Esophagus (tissue), 2 donors: Measurements from ENCODE around the gene RIC8A. TPM values are rescaled to one million over a fixed set of nuclear protein-coding genes. Genes with fewer than 3 reads are reported as not detected.

Source experiments
- H3K27ac ChIP-seq, 2 donors: one replicate each; pipeline ENCODE4 v1.5.1; 2013; ENCODE audit warnings: low read depth in 2 of 2, mild to moderate bottlenecking in 2 of 2, inconsistent platforms in 1 of 2, low read length in 1 of 2, moderate library complexity in 1 of 2
- H3K27me3 ChIP-seq, 2 donors: one replicate each; pipeline ENCODE4 v1.6.1; 2013; ENCODE audit warnings: low read length in 2 of 2, control low read depth in 1 of 2, mild to moderate bottlenecking in 1 of 2; ENCODE audit not compliant: insufficient read depth in 2 of 2, control insufficient read depth in 1 of 2
- H3K36me3 ChIP-seq, 2 donors: one replicate each; pipeline ENCODE4 v1.6.1; 2013; ENCODE audit warnings: low read length in 1 of 2; ENCODE audit not compliant: control insufficient read depth in 2 of 2, insufficient read depth in 2 of 2
- H3K4me1 ChIP-seq, 2 donors: one replicate each; pipeline ENCODE4 v1.6.1; 2013; ENCODE audit warnings: low read length in 1 of 2; ENCODE audit not compliant: control insufficient read depth in 2 of 2, insufficient read depth in 2 of 2
- H3K4me3 ChIP-seq, 2 donors: one replicate each; pipeline ENCODE4 v1.5.1; 2013; ENCODE audit warnings: low read length in 2 of 2, mild to moderate bottlenecking in 2 of 2, low read depth in 1 of 2, moderate library complexity in 1 of 2
- H3K9me3 ChIP-seq, 2 donors: one replicate each; pipeline ENCODE4 v1.6.1; 2013; ENCODE audit warnings: mild to moderate bottlenecking in 2 of 2, low read depth in 1 of 2, low read length in 1 of 2, moderate library complexity in 1 of 2; ENCODE audit not compliant: control insufficient read depth in 2 of 2, insufficient read depth in 1 of 2
- WGBS, 2 donors: extraction: QIAGEN DNeasy Blood & Tissue Kit; methylation state at CpG; one replicate each; pipeline ENCODE4 v1.1.7; 2013; 5-methylcytosine and 5-hydroxymethylcytosine counted together
- polyA plus RNA-seq, 2 donors: library from polyadenylated mRNA; stranded (reverse); fragments of 200-250 nt; gene quantifications; one replicate each; pipeline ENCODE4 v1.2.3, GENCODE V29; 2013
- donor health status: healthy with polysubstance abuse.
- donor health status: Bipolar disorder and iron deficiency.

RIC8A gene
- polyA plus RNA-seq, 2 donors: 31.2 to 42.8 TPM

GRCh38 chr11:203056-203944, 4.2 kb upstream of the RIC8A start:
- Histone ChIP-seq H3K27me3 (no peaks in the 10 kb centered on the region), H3K4me3 (no peak overlapping the region), H3K9me3 (no peaks in the 10 kb centered on the region), H3K4me1 (peaks cover 4 to 13% of the 10 kb centered on the region in 2 donors), H3K27ac (no peak overlapping the region), H3K36me3 (peaks cover 6 to 25% of the 10 kb centered on the region in 2 donors)
- 85 to 90% methylated on average over 7 of the region's 7 CpGs for WGBS, 2 donors

DNA sequence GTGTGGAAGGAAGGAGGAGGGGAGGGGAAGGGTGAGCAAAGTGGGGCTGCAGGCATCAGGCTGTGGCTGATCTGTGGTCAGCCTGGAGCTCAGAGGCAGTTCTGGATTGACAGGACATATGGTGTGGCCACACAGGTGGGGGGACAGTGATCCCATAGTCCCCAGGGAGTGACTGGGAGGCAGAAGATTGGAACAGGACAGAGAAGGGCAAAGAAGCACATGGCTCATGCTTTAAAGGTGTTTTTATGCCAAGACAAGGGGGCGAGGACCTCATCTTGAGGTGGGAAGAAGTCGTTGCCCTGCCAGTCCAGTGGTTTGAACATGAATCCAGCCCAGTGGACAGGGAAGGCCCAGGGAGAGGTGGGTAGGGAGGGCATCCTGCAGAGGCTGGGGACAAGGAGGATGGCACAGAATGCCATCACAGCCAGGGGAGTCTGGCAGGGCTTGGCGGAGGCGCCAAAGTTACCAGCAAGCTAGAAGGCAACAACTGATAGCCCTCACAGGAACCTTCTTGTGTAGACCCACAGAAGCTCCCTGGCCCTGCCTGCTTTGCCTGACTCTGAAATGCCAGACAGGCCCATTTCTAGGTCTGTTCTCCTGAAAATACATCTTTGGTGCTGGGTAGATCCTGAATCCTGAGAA, 3.4 kb upstream of the RIC8A start:
- Histone ChIP-seq H3K27ac (no peak overlapping the region), H3K9me3 (no peaks in the 10 kb centered on the region), H3K27me3 (no peaks in the 10 kb centered on the region), H3K36me3 (peaks cover 6 to 25% of the 10 kb centered on the region in 2 donors), H3K4me3 (no peak overlapping the region), H3K4me1 (peaks cover 5 to 13% of the 10 kb centered on the region in 2 donors)
- 84 to 90% methylated on average over 4 of the region's 4 CpGs for WGBS, 2 donors

- no peak overlapping the region for H3K27ac ChIP-seq
- H3K9me3 ChIP-seq: no peaks in the 10 kb centered on the region
- peaks cover 6 to 26% of the 10 kb centered on the region in 2 donors for H3K36me3 ChIP-seq
- H3K4me1 ChIP-seq: peaks cover 11 to 18% of the 10 kb centered on the region in 2 donors
- 84 to 86% methylated on average over 12 of the region's 12 CpGs for WGBS, 2 donors
- no peaks in the 10 kb centered on the region for H3K27me3 ChIP-seq
- H3K4me3 ChIP-seq: no peak overlapping the region
Measured at GRCh38 chr11:204587-205109, 2.9 kb upstream of the RIC8A start.

DNA sequence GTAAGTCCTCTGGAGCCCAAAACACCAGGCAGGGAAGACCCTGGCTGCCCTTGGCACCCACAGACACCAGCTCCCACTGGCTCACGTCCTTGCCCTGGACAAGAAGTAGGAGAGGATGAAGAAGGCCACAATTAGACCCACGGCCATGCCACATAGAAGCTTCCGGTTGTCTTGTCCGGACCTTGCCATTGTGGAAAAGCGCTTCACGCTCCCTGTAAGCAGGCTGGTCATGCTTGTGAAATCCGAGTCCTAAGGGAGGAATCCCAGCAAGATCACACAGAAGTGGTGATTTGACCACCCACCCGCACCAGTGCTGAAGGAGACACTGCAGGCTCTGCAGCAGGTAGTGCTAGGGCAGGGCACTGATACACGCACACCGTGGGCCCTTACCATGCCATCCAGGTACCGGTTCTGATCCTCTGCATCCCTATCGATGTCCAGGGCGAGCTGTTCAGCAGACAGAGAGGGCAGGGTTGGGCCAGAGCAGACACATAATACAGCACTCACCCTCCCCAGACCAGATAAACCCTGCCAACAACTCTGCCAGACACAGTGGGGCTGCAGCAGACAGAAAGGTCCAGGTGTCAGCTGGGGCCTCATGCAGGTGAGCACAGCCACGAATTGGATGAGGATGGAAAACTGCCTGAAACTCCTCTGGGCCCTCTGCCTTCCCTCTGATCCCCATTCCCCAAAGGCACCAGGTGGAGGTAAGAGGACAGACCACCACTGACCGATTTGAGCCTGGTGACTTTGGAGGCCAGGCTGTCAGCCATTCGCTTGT, 2.1 kb upstream of the RIC8A start:
- peaks cover 6 to 31% of the 10 kb centered on the region in 2 donors for H3K36me3 ChIP-seq
- H3K27ac ChIP-seq: no peak overlapping the region
- 90 to 91% methylated on average over 16 of the region's 16 CpGs for WGBS, 2 donors

GRCh38 chr11:206002-206384, 1.5 kb upstream of the RIC8A start:
- Histone ChIP-seq H3K4me3 (peak overlapping the region; percentile 78 to 92), H3K4me1 (peaks cover 12 to 23% of the 10 kb centered on the region in 2 donors), H3K27ac (no peak overlapping the region), H3K9me3 (no peaks in the 10 kb centered on the region), H3K27me3 (no peaks in the 10 kb centered on the region), H3K36me3 (peaks cover 6 to 36% of the 10 kb centered on the region in 2 donors)
- WGBS, 2 donors: 71 to 74% methylated on average over 7 of the region's 7 CpGs

More for the DNA sequence above, 2.1 kb upstream of the RIC8A start:
- no peaks in the 10 kb centered on the region for H3K27me3 ChIP-seq
- H3K9me3 ChIP-seq: no peaks in the 10 kb centered on the region
- H3K4me3 ChIP-seq: no peak overlapping the region
- H3K4me1 ChIP-seq: peaks cover 12 to 23% of the 10 kb centered on the region in 2 donors

- H3K27me3 ChIP-seq: no peaks in the 10 kb centered on the region
- peak overlapping the region; percentile 97 to 100 for H3K27ac ChIP-seq
- peak overlapping the region; percentile 78 to 92 for H3K4me3 ChIP-seq
- peaks cover 12 to 23% of the 10 kb centered on the region in 2 donors for H3K4me1 ChIP-seq
- 1 to 2% methylated on average over 36 to 39 of the region's 39 CpGs for WGBS, 2 donors
- no peaks in the 10 kb centered on the region for H3K9me3 ChIP-seq
- peaks cover 8 to 43% of the 10 kb centered on the region in 2 donors for H3K36me3 ChIP-seq
Measured at GRCh38 chr11:206526-207207, 841 bp upstream of the RIC8A start.

GRCh38 chr11:207863-208180, 314 bp downstream of the RIC8A start:
- Histone ChIP-seq H3K4me3 (peak overlapping the region; percentile 78 to 92), H3K27me3 (no peaks in the 10 kb centered on the region), H3K27ac (peak overlapping the region; percentile 97 to 100), H3K36me3 (peaks cover 13 to 53% of the 10 kb centered on the region in 2 donors), H3K4me1 (peaks cover 12 to 25% of the 10 kb centered on the region in 2 donors), H3K9me3 (no peaks in the 10 kb centered on the region)
- WGBS, 2 donors: 0% methylated on average over 27 of the region's 27 CpGs

- Histone ChIP-seq H3K9me3 (no peaks in the 10 kb centered on the region), H3K4me1 (peaks cover 10 to 25% of the 10 kb centered on the region in 2 donors), H3K27me3 (no peaks in the 10 kb centered on the region), H3K27ac (peak overlapping the region; percentile 97 to 100), H3K4me3 (peak overlapping the region; percentile 78 to 92), H3K36me3 (peaks cover 15 to 55% of the 10 kb centered on the region in 2 donors)
- WGBS, 2 donors: 0% methylated on average over 57 of the region's 57 CpGs
Measured at GRCh38 chr11:208181-208916, 841 bp downstream of the RIC8A start.
